ENCODE measurements around the gene PHLPP2.

The PHLPP2 gene

GRCh38 chr16:71746442-71747046 lies 22.0 kb upstream of the PHLPP2 start:
- Histone ChIP-seq H3K27me3 (replicated peaks; ENCODE audit: control insufficient read depth, insufficient read depth, low read length) (no peaks in the 10 kb centered on the region), H3K4me3 (replicated peaks; ENCODE audit: low read depth, low read length) (no peak overlapping the region), H3K36me3 (ENCODE audit: control insufficient read depth, insufficient read depth, low read length) (peaks cover 11% of the 10 kb centered on the region)
- no peak for DNase-seq (ENCODE audit: extremely low read depth, insufficient read length)
- TF ChIP-seq CTCF (IDR thresholded peaks at IDR 0.05; ENCODE audit: insufficient read depth, low read length, poor library complexity, severe bottlenecking) = peak; percentile 62

- Histone ChIP-seq H3K27me3 (replicated peaks; ENCODE audit: control insufficient read depth, insufficient read depth, low read length) (no peaks in the 10 kb centered on the region), H3K4me3 (replicated peaks; ENCODE audit: low read depth, low read length) (no peak overlapping the region), H3K36me3 (ENCODE audit: control insufficient read depth, insufficient read depth, low read length) (peaks cover 9% of the 10 kb centered on the region)
- TF ChIP-seq CTCF (IDR thresholded peaks at IDR 0.05; ENCODE audit: insufficient read depth, low read length, poor library complexity, severe bottlenecking) = no peak
- no peak for DNase-seq (ENCODE audit: extremely low read depth, insufficient read length)
Observed at GRCh38 chr16:71738855-71739254, 14.4 kb upstream of the PHLPP2 start.

GRCh38 chr16:71737501-71737900 lies 13.0 kb upstream of the PHLPP2 start:
- H3K36me3 ChIP-seq (ENCODE audit: control insufficient read depth, insufficient read depth, low read length) = peaks cover 11% of the 10 kb centered on the region
- no peak for TF ChIP-seq CTCF (IDR thresholded peaks at IDR 0.05; ENCODE audit: insufficient read depth, low read length, poor library complexity, severe bottlenecking)
- no peak overlapping the region for H3K4me3 ChIP-seq (replicated peaks; ENCODE audit: low read depth, low read length)
- H3K27me3 ChIP-seq (replicated peaks; ENCODE audit: control insufficient read depth, insufficient read depth, low read length) = no peaks in the 10 kb centered on the region
- DNase-seq (ENCODE audit: extremely low read depth, insufficient read length) = no peak

GRCh38 chr16:71734511-71734910 lies 10.0 kb upstream of the PHLPP2 start:
- no peak overlapping the region for H3K4me3 ChIP-seq (replicated peaks; ENCODE audit: low read depth, low read length)
- no peak for DNase-seq (ENCODE audit: extremely low read depth, insufficient read length)
- no peak for TF ChIP-seq CTCF (IDR thresholded peaks at IDR 0.05; ENCODE audit: insufficient read depth, low read length, poor library complexity, severe bottlenecking)

GRCh38 chr16:71732587-71732986 lies 8.1 kb upstream of the PHLPP2 start:
- DNase-seq (ENCODE audit: extremely low read depth, insufficient read length) = no peak
- no peak overlapping the region for H3K4me3 ChIP-seq (replicated peaks; ENCODE audit: low read depth, low read length)
- no peak for TF ChIP-seq CTCF (IDR thresholded peaks at IDR 0.05; ENCODE audit: insufficient read depth, low read length, poor library complexity, severe bottlenecking)
- H3K36me3 ChIP-seq (ENCODE audit: control insufficient read depth, insufficient read depth, low read length) = peaks cover 18% of the 10 kb centered on the region
- H3K27me3 ChIP-seq (replicated peaks; ENCODE audit: control insufficient read depth, insufficient read depth, low read length) = no peaks in the 10 kb centered on the region

More at GRCh38 chr16:71734511-71734910, 10.0 kb upstream of the PHLPP2 start:
- H3K27me3 ChIP-seq (replicated peaks; ENCODE audit: control insufficient read depth, insufficient read depth, low read length) = no peaks in the 10 kb centered on the region
- H3K36me3 ChIP-seq (ENCODE audit: control insufficient read depth, insufficient read depth, low read length) = peaks cover 18% of the 10 kb centered on the region

All from GM06990 (cell line).